AG09319 (cell line): ENCODE measurements around the gene KLHDC8A.
"Not testable (repeated sequence)": the region's sequence is repeated elsewhere in the genome, so short reads cannot be mapped to it uniquely, and the experiment has no call there.

Experiments used
- DNase-seq: peaks from one replicate; pipeline ENCODE4 v3.0.0-alpha.2; 2010; ENCODE audit warnings: low read depth; ENCODE audit errors: extremely low read depth
- TF ChIP-seq, protein P1 (sequence below): IDR thresholded peaks from 2 replicates; pipeline ENCODE4 v1.5.1; 2011; ENCODE audit warnings: low read depth, mild to moderate bottlenecking, inconsistent platforms, low read length, moderate library complexity

The KLHDC8A gene

DNA sequence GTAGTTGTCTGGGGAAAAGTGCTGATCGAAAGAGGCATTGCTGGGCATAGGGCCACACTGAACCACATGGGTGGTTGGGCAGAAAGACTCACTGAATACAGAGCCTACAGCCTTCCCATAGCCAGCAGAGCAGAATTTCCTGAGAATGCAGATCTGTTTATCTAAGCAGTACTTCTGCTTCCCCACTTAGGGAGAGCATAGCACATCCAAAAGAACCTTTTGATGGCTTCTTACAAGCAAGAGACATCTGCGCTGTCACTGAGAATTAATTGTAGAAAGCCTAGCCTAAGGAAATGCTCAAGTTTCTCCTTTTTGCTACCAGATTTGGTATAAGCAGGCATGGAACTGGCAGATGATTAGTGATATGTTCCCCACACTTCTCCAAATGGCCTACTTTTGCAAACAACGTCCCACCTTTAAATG lies 13.0 kb upstream of the KLHDC8A start:
- DNase-seq, result no peak
- TF ChIP-seq, protein P1, sequence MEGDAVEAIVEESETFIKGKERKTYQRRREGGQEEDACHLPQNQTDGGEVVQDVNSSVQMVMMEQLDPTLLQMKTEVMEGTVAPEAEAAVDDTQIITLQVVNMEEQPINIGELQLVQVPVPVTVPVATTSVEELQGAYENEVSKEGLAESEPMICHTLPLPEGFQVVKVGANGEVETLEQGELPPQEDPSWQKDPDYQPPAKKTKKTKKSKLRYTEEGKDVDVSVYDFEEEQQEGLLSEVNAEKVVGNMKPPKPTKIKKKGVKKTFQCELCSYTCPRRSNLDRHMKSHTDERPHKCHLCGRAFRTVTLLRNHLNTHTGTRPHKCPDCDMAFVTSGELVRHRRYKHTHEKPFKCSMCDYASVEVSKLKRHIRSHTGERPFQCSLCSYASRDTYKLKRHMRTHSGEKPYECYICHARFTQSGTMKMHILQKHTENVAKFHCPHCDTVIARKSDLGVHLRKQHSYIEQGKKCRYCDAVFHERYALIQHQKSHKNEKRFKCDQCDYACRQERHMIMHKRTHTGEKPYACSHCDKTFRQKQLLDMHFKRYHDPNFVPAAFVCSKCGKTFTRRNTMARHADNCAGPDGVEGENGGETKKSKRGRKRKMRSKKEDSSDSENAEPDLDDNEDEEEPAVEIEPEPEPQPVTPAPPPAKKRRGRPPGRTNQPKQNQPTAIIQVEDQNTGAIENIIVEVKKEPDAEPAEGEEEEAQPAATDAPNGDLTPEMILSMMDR, result no peak

DNA sequence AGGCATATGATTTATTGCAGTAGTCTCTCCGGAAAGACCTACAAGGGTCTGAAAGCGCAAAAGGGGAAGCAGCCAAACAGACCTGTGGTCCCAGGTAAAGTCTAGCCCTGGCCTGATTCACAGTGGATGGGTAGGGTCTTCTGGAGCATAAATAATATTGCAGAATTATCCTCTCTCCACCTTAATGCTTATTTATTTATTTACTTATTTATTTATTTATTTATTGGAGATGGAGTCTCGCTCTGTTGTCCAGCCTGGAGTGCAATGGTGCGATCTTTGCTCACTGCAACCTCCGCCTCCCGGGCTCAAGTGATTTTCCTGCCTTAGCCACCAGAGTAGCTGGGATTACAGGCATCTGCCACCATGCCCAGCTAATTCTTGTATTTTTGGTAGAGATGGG lies 11.8 kb upstream of the KLHDC8A start:
- no peak for DNase-seq
- TF ChIP-seq, protein P1, result no peak

DNA sequence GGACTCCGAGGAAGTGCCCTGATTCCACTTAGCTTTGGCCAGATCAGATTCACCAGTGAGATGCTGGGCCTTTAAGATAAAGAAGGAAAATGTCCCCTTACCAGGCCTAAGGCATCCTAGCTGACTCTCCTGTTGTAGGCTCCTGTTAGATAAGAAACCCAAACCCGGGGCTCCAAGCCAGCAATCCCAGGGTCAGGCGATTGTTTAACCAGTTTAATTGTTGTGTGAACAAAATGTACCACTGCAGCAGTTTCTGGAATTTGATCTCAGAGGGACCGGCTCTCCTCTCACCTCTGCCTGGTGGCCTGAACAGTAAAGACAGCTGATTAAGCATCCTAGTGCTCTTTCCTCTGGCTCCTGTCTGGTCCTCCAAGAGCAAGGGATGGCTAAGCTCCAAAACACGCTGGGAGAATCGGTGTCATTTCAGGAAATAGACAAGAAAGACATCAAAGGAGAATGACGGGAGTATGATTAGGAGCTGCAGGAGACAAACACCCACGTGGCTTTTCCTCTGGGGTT lies 9.3 kb upstream of the KLHDC8A start:
- no peak for DNase-seq
- TF ChIP-seq, protein P1, result no peak

DNA sequence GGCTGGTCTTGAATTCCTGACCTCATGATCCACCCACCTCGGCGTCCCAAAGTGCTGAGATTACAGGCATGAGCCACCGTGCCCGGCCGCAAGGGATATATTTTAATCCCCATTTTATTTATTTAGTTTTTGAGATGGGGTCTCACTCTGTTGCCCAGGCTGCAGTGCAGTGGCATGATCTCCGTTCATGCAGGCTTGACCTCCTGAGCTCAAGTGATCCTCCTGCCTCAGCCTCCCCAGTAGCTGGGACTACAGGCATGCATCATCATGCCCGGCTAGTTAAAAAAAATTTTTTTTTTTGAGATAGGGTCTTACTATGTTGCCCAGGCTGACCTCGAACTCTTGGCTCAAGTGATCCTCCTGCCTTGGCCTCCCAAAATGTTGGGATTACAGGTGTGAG lies 8.4 kb upstream of the KLHDC8A start:
- DNase-seq, result not testable (repeated sequence)

DNA sequence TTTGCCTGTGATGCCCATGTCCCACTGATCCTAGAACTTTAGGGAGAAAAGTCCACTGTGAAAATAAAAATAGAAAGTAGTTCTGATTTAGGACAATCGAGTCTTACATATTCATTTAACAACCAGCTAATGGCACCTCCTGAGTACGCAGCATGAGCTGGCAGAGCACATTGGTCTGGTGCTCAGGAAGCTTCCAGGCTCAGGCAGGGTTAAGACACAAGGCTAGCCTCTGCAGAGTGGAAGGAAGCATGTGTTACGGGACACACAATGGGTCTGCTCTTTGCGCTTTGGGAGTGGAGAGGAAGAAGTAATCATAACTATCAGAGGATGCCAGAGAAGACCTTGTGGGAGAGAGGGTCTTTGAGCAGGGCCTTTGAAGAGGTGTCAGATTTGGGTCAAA lies 4.2 kb upstream of the KLHDC8A start:
- TF ChIP-seq, protein P1, result no peak

DNA sequence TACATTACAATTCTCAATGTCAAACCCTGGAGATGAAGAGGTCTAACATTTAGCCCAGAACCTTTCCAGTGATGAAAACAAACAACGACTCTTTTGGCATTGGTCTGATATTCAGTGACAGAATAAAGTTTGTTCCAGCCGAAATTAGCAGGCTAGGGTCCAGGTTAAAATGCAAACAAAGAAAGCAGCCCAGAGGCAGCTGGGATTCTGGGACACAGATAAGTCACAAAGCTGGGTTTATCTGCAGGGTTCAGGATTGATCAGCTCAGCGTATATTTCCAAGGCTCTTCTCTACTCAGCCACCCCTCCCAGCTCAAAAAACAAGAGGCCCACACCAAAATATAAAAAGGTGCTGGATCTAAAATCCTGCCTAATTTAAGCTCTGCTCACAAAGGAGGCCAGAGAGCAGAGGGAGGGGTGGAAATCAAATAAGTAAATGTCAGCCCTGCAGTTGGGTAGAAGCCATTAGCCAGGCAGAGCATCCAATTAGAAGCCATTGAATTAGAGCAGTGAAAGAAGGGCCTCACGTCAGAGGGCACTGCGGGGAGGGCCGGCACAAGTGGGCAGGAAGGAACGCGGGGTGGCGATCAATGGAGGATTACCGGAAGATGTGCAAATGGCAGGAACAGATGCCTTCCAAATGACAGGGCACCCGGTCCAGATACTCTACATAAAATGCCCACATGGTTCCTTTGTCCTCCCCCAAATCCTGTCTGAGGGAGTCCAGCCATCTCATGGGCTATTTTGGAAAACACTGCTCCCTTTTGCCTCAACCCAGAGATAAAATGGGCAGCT lies 3.2 kb upstream of the KLHDC8A start:
- DNase-seq, result no peak
- TF ChIP-seq, protein P1, result no peak

More for the DNA sequence above, 4.2 kb upstream of the KLHDC8A start:
- no peak for DNase-seq

DNA sequence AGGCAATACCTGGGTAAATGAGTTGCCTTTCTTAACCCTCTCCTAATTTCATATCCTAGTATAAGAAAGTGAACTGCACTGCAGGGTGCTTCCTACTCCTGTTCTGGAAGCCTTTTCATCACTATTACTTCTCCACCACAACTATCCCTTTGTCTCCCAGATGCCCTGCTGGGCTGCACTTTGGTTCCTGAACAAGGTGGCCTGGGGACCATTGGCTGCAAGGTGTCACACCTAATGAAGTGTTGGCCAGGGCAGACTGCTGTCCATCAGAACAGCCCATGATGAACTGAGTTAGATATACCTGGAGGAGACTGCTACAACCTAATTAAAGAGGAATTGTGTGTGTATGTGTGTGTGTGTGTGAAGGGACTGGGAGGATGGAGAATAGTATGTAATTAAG lies 1.9 kb upstream of the KLHDC8A start:
- TF ChIP-seq, protein P1, result no peak
- no peak for DNase-seq

DNA sequence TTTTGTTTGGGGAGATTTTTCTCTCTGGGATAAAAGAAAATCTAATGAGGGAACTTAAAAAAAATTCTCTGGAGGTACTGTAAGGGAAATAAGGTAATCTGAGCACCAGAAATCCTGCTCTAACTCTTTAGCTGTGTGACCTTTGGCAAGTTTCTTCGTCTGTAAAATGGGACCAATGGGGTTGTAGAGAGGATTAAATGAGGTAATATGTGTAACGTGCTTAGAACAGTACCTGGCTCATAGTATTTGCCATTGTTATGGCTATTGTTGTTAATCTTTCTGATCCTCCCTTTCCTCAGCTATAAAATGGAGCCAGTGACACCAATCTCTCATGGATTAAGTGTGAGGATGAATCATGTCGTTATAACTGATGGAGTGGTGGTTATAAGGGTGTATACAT lies 845 bp upstream of the KLHDC8A start:
- TF ChIP-seq, protein P1, result no peak
- no peak for DNase-seq
